H9 (cell line): Measurements from ENCODE around the gene PAK1. TPM values are rescaled to one million over a fixed set of nuclear protein-coding genes. Genes with fewer than 3 reads are reported as not detected.

Experiments
- DNase-seq: peaks from one replicate; pipeline ENCODE4 v3.0.0-alpha.2; 2017
- H2AFZ ChIP-seq: one replicate; pipeline ENCODE4 v1.6.1; 2013; ENCODE audit warnings: mild to moderate bottlenecking, low read length, control low read depth, moderate library complexity
- H2AK5ac ChIP-seq: 2 replicates; pipeline ENCODE4 v1.6.1; 2013; ENCODE audit warnings: low read length, control low read depth, mixed read lengths; ENCODE audit not compliant: insufficient read length
- H2BK120ac ChIP-seq: one replicate; pipeline ENCODE4 v1.6.1; 2013; ENCODE audit warnings: low read depth, mild to moderate bottlenecking, low read length, control low read depth, inconsistent platforms; ENCODE audit not compliant: poor library complexity, severe bottlenecking
- H2BK12ac ChIP-seq: 2 replicates; pipeline ENCODE4 v1.6.1; 2013; ENCODE audit warnings: low read length, control low read depth, mixed read lengths, low read depth; ENCODE audit not compliant: insufficient read length
- H2BK15ac ChIP-seq: 2 replicates; pipeline ENCODE4 v1.6.1; 2013; ENCODE audit warnings: low read depth, low read length, control low read depth
- H2BK20ac ChIP-seq: one replicate; pipeline ENCODE4 v1.6.1; 2013; ENCODE audit warnings: low read depth, mild to moderate bottlenecking, low read length, control low read depth, inconsistent platforms; ENCODE audit not compliant: poor library complexity, severe bottlenecking
- H2BK5ac ChIP-seq: 2 replicates; pipeline ENCODE4 v1.6.1; 2013; ENCODE audit warnings: low read length, control low read depth, mixed read lengths; ENCODE audit not compliant: insufficient read length
- H3K14ac ChIP-seq: 2 replicates; pipeline ENCODE4 v1.6.1; 2013; ENCODE audit warnings: low read length, control low read depth; ENCODE audit not compliant: insufficient read depth
- H3K18ac ChIP-seq: 2 replicates; pipeline ENCODE4 v1.6.1; 2013; ENCODE audit warnings: low read depth, mild to moderate bottlenecking, mixed read lengths, low read length, control low read depth; ENCODE audit not compliant: insufficient read length
- H3K23ac ChIP-seq: 2 replicates; pipeline ENCODE4 v1.6.1; 2013; ENCODE audit warnings: low read length, control low read depth, mixed read lengths, low read depth; ENCODE audit not compliant: insufficient read length
- H3K23me2 ChIP-seq: 2 replicates; pipeline ENCODE4 v1.6.1; 2013; ENCODE audit warnings: low read depth, mild to moderate bottlenecking, mixed read lengths, low read length, control low read depth; ENCODE audit not compliant: insufficient read length, poor library complexity, severe bottlenecking
- H3K27ac ChIP-seq: 2 replicates; pipeline ENCODE4 v1.5.1; 2013; ENCODE audit warnings: low read length, control low read depth, mixed read lengths, low read depth; ENCODE audit not compliant: insufficient read length
- H3K27me3 ChIP-seq: 2 replicates; pipeline ENCODE4 v1.6.1; 2013; ENCODE audit warnings: low read length, control low read depth, inconsistent platforms; ENCODE audit not compliant: insufficient read depth
- H3K4ac ChIP-seq: 2 replicates; pipeline ENCODE4 v1.6.1; 2013; ENCODE audit warnings: low read depth, mild to moderate bottlenecking, control low read depth, inconsistent platforms, low read length, moderate library complexity
- H3K4me1 ChIP-seq: 2 replicates; pipeline ENCODE4 v1.6.1; 2013; ENCODE audit warnings: low read length, control low read depth, inconsistent platforms; ENCODE audit not compliant: insufficient read depth
- H3K4me2 ChIP-seq: 2 replicates; pipeline ENCODE4 v1.6.1; 2013; ENCODE audit warnings: low read length, control low read depth, mixed read lengths; ENCODE audit not compliant: insufficient read length, insufficient read depth
- H3K56ac ChIP-seq: 2 replicates; pipeline ENCODE4 v1.6.1; 2013; ENCODE audit warnings: low read depth, mild to moderate bottlenecking, mixed read lengths, low read length, control low read depth; ENCODE audit not compliant: insufficient read length
- H3K79me1 ChIP-seq: 2 replicates; pipeline ENCODE4 v1.6.1; 2013; ENCODE audit warnings: low read depth, mild to moderate bottlenecking, moderate library complexity, low read length, control low read depth, inconsistent platforms; ENCODE audit not compliant: insufficient read depth, poor library complexity, severe bottlenecking
- H3K79me2 ChIP-seq: 2 replicates; pipeline ENCODE4 v1.6.1; 2013; ENCODE audit warnings: low read length, control low read depth, inconsistent platforms; ENCODE audit not compliant: insufficient read depth
- H3K9ac ChIP-seq: 2 replicates; pipeline ENCODE4 v1.6.1; 2013; ENCODE audit warnings: low read length, control low read depth, mixed read lengths; ENCODE audit not compliant: insufficient read length; ENCODE audit errors: extremely low read depth
- H3K9me3 ChIP-seq: one replicate; pipeline ENCODE4 v1.6.1; 2013; ENCODE audit warnings: low read depth, low read length, inconsistent platforms; ENCODE audit not compliant: control insufficient read depth
- H3T11ph ChIP-seq: one replicate; pipeline ENCODE4 v1.6.1; 2013; ENCODE audit warnings: mild to moderate bottlenecking, low read length, control low read depth, inconsistent platforms
- H4K20me1 ChIP-seq: one replicate; pipeline ENCODE4 v1.6.1; 2013; ENCODE audit not compliant: control insufficient read depth, insufficient read length, insufficient read depth
- H4K5ac ChIP-seq: 2 replicates; pipeline ENCODE4 v1.6.1; 2013; ENCODE audit warnings: low read depth, mild to moderate bottlenecking, mixed read lengths, low read length, control low read depth; ENCODE audit not compliant: insufficient read length
- H4K8ac ChIP-seq: replicated peaks from 2 replicates; pipeline ENCODE4 v1.6.1; 2013; ENCODE audit warnings: low read length, control low read depth, mixed read lengths, low read depth; ENCODE audit not compliant: insufficient read length
- H4K91ac ChIP-seq: 2 replicates; pipeline ENCODE4 v1.6.1; 2013; ENCODE audit warnings: low read depth, mild to moderate bottlenecking, moderate library complexity, mixed read lengths, low read length, control low read depth; ENCODE audit not compliant: insufficient read length
- H3K27ac Mint-ChIP-seq, 3 experiments: 2 replicates in 2 of 3; 3 replicates in 1 of 3; pipeline ENCODE4 v1.8.0; 2020 to 2021; ENCODE audit warnings: mixed read lengths in 3 of 3, mild to moderate bottlenecking in 1 of 3, moderate library complexity in 1 of 3
- H3K27me3 Mint-ChIP-seq: 2 replicates; pipeline ENCODE4 v1.8.0; 2021; ENCODE audit warnings: low read depth, mild to moderate bottlenecking, moderate library complexity, mixed read lengths
- H3K36me3 Mint-ChIP-seq, 3 experiments: 2 replicates in 2 of 3; 3 replicates in 1 of 3; pipeline ENCODE4 v1.8.0; 2020 to 2021; ENCODE audit warnings: low read depth in 3 of 3, mixed read lengths in 3 of 3; ENCODE audit not compliant: insufficient read depth in 1 of 3
- H3K4me1 Mint-ChIP-seq, 2 experiments: 2 replicates each; pipeline ENCODE4 v1.8.0; 2020; ENCODE audit warnings: mixed read lengths in 2 of 2
- H3K4me3 Mint-ChIP-seq, 2 experiments: 2 replicates in 1 of 2; 3 replicates in 1 of 2; pipeline ENCODE4 v1.8.0; 2020 to 2021; ENCODE audit warnings: mild to moderate bottlenecking in 2 of 2, mixed read lengths in 2 of 2, moderate library complexity in 1 of 2
- H3K9me3 Mint-ChIP-seq, 2 experiments: 2 replicates in 1 of 2; 3 replicates in 1 of 2; pipeline ENCODE4 v1.8.0; 2020; ENCODE audit warnings: mild to moderate bottlenecking in 2 of 2, mixed read lengths in 2 of 2, moderate library complexity in 1 of 2
- CTCF ChIP-seq: fragments of 200-600 bp; sonication (generic); conservative IDR thresholded peaks from 3 replicates; pipeline ENCODE4 v1.8.0; 2021; ENCODE audit warnings: antibody characterized with exemption, mild to moderate bottlenecking
- WGBS: extraction: QIAGEN DNeasy Blood & Tissue Kit; methylation state at CpG from one replicate; pipeline ENCODE4 v1.1.7; 2013; ENCODE audit warnings: missing lambda C conversion rate, low lambda C conversion rate, mixed read lengths; ENCODE audit not compliant: insufficient read length; ENCODE audit errors: extremely low coverage; 5-methylcytosine and 5-hydroxymethylcytosine counted together
- total RNA-seq: library from RNA; stranded (reverse); gene quantifications from 2 replicates; pipeline ENCODE4 v1.2.1, GENCODE V29; 2021

PAK1 gene
- total RNA-seq, 1 experiment from 2014 or later, result 122 TPM

DNA sequence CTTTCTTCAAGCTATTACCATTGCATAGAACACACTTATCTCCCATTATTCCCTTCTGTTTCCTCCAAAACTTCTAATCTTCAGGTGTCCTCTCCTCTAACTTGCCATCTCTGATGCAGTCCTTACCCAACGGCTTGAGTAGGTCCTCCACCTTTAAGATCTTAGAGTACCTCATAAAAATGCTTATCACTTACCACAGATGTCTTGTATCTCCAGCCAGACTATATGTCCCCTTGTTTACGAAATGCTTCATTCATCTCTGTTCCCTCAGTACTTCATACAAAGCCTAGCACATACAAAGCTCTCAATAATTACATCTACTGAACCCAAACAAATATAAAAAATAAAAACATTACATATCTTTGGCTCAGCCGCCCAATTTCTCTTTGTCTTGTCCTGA lies 49.2 kb downstream of the PAK1 start:
- Histone ChIP-seq H3T11ph (no peak overlapping the region), H2BK120ac (no peak overlapping the region), H2BK12ac (no peak overlapping the region), H3K9me3 (no peaks in the 10 kb centered on the region), H3K23me2 (no peaks in the 10 kb centered on the region), H2AK5ac (no peak overlapping the region), H2BK15ac (no peak overlapping the region), H3K79me2 (peaks cover 22% of the 10 kb centered on the region; the same call in 1 of the 2 replicates), H3K23ac (no peak overlapping the region), H3K14ac (no peak overlapping the region), H4K8ac (no peak overlapping the region), H3K27ac (no peak overlapping the region), H3K27me3 (no peaks in the 10 kb centered on the region), H4K20me1 (no peaks in the 10 kb centered on the region), H3K18ac (no peak overlapping the region), H3K9ac (no peak overlapping the region), H4K91ac (no peak overlapping the region), H4K5ac (no peak overlapping the region), H3K56ac (no peak overlapping the region), H3K4me2 (no peak overlapping the region), H2BK20ac (no peak overlapping the region), H2AFZ (no peak overlapping the region), H3K79me1 (no peaks in the 10 kb centered on the region), H2BK5ac (no peak overlapping the region), H3K4ac (no peak overlapping the region), H3K4me1 (peaks cover 8% of the 10 kb centered on the region)
- no peak for DNase-seq
- WGBS, result no CpG with 5 or more reads among the region's 3 CpGs
- H3K27me3 Mint-ChIP-seq, result no peaks in the 10 kb centered on the region
- H3K9me3 Mint-ChIP-seq, result no peaks in the 10 kb centered on the region
- no peaks in the 10 kb centered on the region for H3K36me3 Mint-ChIP-seq
- no peak for TF ChIP-seq CTCF
- H3K27ac Mint-ChIP-seq, result peak overlapping the region in 1 of 3 experiments; percentile 49; a peak in 3 of 7 replicates
- H3K4me1 Mint-ChIP-seq, result peaks cover 54 to 61% of the 10 kb centered on the region in 2 experiments
- no peak overlapping the region for H3K4me3 Mint-ChIP-seq
